HG02852 (cell line): Measurements from ENCODE around the gene FIG4.
"Not testable (repeated sequence)": the region's sequence is repeated elsewhere in the genome, so short reads cannot be mapped to it uniquely, and the experiment has no call there.

Experiments used
- ATAC-seq: cut with Tn5 transposase; IDR thresholded peaks from one replicate; pipeline ENCODE4 v1.9.1; 2021; ENCODE audit warnings: mild to moderate bottlenecking, moderate library complexity; ENCODE audit not compliant: unreplicated experiment

FIG4 gene

DNA sequence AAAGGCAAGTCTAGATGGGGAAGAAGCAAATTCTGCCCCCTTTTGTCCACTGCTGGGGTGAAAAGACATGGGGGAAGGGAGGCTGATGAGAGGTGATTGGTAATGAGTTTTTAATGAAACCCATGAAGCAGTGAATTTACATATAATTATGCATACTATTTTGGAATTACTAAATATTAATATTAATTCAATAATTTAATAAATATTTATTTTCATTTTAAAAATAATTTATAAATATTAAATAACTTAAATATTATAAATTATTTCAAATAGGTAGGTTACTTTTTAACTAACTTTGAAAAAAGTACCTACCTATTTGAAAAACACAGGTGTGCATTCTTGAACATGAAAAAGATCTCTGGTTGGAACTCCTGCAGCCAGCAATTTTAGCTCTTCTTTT, 148.9 kb downstream of the FIG4 start:
- ATAC-seq: no peak

DNA sequence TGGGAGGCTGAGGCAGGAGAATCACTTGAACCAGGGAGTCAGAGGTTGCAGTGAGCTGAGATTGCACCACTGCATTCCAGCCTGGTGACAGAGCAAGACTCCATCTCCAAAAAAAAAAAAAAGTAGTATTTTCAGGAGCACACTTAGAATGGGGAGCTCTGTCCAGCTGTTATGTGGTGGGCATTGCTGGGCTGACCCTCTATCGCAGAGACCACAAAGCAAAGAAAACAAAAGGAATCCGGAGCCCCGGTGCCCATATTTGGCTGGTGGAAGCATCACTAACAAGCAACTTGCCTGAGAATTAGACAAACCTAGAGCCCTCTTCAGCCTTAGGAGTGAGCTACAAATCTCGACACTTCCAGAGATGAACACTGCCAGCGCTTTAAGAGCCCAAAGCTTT, 149.7 kb downstream of the FIG4 start:
- no peak for ATAC-seq

DNA sequence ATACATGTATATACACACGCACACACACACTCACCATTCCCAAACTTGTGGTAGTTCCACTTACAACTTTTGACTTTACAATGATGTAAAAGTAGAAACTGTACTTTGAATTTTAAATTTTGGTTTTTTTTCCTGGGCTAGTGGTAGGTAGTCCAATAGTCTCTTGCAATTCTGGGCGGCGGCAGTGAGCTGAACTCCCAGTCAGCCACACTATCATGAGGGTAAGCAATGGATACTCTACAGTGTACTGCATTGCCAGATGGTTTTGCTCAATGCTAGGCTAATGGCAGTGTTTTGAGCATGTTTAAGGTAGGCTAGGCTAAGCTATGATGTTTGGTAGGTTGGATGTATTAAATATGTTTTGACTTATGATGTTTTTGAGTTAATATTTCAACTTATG, 150.8 kb downstream of the FIG4 start:
- ATAC-seq: no peak

DNA sequence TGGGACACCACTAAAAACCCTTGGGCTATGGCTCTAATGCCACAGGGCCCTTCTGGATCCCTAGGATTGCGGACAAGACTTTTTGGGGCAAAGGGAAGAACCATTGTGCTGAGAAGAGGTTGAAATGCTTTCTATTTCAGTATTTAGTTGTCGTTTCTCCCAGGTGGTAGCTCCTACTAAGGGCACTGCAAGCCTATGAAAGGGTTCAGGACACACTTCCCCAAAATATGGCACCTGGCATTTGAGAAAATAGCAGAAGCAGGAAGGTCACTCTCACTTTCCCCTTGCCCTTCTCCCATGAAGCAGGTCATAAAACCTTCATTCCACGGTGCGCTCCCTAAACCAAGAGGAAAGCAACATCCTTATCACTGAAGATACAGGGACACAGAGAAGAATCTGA, 161.6 kb downstream of the FIG4 start:
- no peak for ATAC-seq

DNA sequence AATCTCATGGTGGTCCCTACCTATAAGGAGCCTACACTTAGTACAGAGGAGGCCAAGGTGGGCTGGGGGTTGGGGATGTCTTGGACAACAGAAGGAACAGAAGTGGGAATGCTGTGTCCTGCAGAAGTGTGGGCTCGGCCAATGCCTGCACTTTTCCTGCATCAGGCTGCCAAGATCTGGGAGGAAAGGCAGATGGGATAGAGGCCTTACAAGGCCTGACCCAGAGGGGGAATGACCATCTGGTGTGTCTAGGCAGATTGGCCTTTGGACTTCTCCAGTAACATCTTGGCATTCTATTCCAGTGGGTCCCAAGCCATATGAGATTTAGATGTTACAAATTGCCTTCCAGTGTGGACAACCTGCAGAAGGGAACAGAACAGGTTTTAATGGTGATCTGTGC, 162.3 kb downstream of the FIG4 start:
- ATAC-seq: no peak

DNA sequence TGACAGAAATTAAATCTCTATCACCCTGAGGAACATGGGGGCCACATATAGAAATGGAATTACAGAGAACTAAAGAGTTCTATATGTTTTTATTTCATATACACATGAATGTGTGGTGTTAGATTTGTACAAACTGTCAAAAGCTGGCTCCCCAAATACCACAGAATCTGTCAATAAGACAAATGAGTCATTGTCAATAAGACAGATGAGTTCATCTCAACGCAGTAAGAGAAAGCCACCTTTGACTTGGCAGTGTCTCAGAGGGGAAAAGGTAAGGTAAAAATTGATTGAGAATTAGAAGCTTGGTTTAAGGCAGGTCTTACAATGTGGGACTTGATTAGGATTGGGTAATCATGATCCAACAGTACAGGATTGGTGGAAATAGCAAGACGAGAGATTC, 162.9 kb downstream of the FIG4 start:
- ATAC-seq: no peak

DNA sequence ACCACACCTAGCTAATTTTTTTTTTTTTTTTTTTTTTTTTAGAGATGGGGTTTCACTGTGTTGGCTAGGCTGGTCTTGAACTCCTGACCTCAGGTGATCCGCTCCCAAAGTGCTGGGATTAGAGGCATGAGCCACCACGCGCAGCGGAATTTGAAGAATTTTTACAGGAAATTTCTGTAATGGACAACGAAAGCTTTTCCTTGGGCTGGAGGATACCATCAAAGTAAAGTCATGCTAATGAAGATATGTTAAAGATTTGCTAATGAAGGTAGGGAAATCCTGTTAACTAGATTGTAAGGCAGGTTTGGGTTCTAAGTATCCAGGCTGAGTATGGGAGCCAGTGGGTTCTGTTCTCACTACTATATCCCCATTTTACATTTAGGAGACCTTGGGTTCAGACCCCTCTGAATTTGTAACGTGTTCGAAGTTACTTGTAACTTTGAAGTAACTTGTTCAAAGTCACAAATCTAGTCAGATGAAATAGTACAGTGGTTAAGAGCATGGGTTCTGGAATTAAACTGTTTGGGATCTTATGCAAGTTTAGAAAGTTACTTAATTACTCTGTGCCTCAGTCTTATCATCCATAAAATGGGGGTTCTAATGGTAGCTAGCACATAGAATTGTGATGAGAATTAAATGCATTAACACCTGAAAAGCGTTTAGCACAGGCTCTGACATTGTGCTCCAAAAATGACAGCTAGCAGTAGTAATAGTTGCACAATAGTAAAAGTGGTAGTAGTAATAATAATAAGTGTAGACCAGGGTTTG, 163.6 kb downstream of the FIG4 start:
- ATAC-seq: no peak

DNA sequence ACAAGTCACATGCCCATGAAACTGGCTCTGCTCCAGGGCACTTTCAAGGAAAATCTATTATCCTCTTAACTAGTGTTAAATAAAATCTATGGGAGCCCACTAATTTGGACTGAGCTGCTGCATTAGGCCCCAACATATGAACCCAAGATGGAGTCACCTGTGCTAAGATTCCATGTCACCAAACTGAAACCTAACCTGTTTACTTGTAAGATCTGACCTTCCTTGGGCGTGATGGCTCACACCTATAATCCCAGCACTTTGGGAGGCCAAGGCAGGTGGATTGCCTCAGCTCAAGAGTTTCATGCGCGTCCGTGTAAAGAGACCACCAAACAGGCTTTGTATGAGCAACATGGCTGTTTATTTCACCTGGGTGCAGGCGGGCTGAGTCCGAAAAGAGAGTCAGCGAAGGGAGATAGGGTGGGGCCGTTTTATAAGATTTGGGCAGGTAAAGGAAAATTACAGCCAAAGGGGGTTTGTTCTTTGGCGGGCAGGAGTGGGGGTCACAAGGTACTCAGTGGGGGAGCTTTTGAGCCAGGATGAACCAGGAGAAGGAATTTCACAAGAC, 164.5 kb downstream of the FIG4 start:
- ATAC-seq: not testable (repeated sequence)

DNA sequence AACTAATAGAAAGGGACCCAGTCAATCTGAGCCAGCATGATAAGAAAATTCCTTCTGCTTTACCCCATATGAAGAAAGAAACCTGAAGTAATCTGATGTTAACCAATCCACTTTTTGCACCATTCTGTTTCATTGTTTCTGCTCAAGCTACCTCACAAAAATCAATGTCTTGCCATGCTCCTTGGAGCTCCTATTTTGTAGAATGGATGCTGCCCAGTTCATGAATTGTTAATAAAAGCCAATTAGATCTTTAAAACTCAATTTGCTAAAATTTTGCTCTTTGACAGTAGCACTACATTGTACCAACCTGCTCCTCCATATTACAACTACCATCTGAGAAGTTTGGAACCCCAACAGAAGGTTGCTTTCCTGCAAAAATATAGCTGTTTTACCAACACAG, 170.8 kb downstream of the FIG4 start:
- no peak for ATAC-seq

DNA sequence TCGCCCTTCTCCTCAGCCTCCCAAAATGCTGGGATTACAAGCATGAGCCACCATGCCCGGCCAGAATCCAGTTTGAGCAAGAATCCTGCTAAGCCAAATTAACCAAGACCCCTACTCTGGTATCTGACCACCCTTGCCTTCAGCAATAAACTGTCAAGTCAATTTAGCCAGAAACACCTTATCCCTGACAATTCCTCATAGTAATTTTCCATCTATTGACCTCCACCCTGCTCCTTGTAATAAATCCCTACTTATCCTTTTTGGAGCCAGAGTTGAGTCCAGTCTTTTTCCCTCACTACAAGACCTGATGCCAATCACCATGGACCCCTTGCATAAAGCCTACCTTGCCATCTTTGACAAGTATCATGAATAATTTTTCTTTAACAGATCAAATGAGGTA, 173.0 kb downstream of the FIG4 start:
- no peak for ATAC-seq

DNA sequence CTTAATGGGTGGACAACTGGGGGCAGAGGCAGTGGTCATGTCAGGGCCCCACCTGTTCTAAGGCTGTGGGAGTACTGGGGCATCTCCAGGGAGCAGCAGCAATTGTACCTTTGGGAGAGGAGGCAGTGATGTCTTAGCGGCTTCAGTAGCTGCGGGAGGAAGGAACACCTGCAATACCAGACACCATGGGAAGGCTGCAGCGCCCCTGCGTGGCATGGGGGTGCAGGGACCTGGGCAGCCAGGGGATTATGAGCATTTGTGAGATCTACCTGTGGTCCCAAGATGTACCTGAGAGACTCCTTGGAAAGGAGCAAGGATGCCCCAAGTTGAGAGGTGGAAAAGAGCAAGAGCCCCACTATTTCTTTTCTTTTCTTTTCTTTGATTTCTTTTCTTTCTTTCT, 174.9 kb downstream of the FIG4 start:
- ATAC-seq: no peak

DNA sequence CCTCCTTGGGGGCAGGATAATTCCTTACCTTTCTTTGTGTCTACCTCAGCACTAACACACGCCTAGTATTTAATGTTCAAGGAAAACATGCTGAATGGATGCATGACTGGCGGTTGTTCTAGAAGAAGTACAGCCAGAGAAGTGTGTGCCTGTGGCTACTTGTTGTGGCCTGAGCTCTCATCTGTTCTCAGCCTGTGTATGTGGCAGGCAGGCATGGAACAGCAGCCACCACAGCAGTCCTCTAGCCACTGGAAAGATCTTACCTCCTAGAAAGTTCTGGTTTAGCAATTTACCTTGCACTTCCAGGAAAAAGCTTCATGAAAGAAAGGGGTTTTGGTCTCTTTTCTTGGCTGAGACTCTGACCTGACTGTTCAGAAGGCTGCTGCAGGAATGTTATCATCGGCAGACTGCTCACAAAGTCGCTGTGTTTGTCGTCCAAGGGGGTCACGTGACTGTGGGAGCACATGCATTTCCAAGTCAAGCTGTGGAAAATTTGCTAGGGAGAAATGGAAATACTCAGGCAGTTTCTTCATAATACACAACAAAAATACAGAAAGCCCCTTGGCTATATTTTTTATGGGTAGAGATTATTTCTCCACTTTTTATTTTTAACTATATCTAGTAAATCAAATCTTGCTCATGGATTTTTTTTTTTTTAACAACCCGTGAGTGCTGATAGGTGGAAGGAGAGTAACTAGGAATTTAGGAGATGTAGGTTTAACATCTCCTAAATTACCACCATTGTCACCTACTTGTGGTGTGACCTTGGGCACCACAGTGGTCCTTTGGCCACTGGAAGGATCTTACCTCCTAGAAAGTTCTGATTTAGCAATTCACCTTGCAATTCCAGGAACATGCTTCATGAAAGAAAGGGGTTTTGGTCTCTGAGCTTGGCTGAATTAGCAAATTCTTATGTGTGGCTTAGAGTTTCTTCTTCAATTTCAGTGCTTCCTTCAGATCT, 176.2 kb downstream of the FIG4 start:
- ATAC-seq: no peak

DNA sequence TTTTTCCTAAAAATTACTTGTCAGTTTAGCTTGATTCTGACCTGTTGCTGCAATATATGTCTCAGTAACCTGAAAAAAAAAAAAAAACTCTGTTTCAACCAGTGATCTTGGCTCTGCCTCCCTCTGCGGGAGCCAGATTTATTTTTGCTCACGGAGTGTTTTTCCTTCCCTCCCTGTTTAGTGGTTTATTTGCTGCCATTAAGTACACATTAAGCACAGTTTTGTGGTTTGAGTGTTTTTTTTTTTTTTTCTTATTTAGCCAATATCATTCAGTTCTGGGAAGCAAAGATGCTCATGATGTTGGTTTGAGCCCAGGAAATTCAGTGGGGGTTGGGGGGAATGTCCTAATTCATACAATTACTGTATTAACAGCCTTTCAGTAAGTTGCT, 176.9 kb downstream of the FIG4 start:
- no peak for ATAC-seq

DNA sequence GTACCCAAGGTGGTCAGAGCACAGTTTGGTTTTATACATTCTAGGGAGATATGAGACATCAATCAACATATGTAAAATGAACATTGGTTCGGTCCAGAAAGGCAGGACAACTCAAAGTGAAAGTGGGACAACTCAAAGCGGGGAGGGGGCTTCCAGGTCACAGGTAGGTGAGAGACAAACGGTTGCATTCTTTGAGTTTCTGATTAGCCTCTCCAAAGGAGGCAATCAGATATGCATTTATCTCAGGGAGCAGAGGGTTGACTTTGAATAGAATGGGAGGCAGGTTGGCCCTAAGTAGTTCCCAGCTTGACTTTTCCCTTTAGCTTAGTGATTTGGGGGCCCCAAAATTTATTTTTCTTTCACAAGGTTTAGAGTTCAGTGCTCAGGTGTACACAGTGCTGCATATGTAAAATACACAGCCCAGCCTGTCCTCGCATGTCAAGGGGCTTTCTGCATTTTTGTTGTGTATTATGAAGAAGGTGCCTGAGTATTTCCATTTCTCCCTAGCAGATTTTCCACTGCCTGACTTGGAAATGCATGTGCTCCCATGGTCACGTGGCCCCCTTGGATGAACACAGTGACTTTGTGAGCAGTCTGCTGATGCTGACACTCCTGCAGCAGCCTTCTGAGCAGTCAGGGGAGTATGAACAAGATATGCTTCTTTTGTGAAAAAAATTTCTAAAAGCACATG, 178.4 kb downstream of the FIG4 start:
- not testable (repeated sequence) for ATAC-seq

DNA sequence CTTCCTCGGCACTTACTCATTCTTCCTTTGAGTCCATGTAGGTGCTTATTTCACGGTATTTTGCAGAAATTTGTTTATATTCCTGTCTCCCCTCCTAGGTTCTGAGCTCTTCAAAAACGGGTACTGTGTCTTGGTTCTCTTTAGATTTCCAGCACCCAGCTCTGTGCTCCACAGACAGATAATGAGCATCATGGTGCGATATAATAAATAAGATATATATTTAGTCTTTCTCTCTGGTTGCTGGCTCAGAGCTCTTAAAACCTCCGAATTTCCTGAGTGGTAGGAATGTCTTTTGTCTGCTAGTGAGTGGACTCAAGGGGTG, 179.0 kb downstream of the FIG4 start:
- no peak for ATAC-seq

DNA sequence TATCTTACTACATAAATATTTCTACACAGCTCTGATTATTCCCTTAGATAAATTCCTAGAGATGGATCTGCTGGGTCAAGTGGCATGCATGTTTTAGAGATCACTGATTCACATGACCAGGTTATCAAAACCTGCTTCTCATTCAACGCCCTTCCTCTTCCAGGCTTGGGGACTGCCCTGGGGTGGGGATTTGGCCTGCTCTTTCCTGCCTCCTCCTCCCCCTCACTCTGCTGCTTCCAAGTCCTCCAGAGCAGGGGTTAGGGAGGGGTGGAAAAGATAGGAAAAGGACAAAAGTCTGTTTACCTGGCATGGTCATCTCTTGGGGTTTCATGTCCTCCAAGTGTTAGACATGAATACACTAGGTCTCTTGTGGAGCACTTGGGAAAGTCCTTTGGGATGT, 181.5 kb downstream of the FIG4 start:
- no peak for ATAC-seq

DNA sequence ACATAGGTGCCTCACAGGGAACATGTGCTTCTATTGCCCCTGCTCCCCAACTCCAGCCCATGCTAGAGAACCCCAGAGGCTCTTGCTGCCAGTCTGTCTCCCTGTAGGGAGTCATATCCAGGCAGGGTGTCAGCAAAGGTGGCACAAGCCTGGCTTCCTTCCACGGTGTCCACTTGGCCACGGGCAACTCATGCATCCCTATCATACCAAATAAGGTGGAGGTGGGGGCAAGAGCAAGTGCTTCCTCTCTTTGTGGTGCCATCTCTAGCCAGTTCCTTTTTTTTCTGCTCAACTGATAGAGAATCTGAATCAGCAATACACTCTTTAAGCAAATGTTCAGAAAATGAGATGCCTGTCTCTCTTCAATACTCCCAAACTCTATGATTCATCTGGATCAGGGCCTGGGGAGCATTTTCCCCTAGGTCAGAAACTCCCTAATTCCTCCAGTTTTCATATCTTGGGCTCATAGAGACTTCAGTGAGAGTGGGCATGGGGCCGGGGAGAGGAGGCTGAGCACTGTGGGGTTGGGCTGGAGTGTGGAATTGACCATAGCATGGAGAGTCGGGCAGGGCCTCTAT, 182.0 kb downstream of the FIG4 start:
- no peak for ATAC-seq

DNA sequence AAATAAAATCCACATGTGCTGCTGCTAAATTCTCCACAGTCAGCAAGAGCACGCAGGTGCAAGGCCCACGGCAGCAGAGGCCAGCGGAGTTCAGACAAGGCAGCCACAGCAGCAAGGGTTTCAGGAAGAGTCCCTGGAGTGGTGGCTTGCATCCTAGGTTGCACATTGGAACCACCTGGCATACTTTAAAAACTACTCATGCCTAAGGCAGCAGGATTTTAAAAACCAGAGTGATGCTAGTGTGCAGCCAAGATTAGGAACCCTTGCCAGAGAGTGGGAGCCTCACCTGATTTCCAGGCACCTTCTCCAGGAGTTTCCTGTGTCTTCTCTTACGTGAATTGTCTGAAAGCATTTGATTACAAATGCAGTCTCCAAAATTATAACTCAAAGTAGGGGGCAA, 183.0 kb downstream of the FIG4 start:
- ATAC-seq: no peak

DNA sequence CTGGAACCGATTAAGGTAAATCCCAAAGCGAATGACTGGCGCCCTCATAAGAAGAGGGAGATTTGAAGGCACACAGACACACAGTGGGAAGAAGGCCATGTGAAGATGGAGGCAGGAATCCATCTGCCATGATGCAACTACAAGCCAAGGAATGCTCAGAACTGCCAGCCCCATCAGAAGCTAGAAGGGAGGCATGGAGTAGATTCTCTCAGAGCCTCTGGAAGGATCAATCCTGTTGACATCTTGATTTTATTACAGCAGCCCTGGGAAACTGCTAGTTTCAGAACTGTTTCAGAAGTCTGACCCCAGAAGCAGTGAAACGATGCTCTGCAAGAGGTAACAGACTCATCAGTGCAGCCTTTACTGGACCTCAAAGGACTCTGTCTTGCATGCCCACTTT, 183.5 kb downstream of the FIG4 start:
- no peak for ATAC-seq
